ENCODE results near the gene TPR. TPM values are rescaled to one million over a fixed set of nuclear protein-coding genes. Genes with fewer than 3 reads are reported as not detected.
A peak's percentile ranks its signal among the peaks of the same experiment; 100 is the strongest.
"Not testable (repeated sequence)": the region's sequence is repeated elsewhere in the genome, so short reads cannot be mapped to it uniquely, and the experiment has no call there.

TPR gene
- total and polyA plus RNA-seq, 8 donors, result 11.8 to 45.5 (median 29.5) TPM

DNA sequence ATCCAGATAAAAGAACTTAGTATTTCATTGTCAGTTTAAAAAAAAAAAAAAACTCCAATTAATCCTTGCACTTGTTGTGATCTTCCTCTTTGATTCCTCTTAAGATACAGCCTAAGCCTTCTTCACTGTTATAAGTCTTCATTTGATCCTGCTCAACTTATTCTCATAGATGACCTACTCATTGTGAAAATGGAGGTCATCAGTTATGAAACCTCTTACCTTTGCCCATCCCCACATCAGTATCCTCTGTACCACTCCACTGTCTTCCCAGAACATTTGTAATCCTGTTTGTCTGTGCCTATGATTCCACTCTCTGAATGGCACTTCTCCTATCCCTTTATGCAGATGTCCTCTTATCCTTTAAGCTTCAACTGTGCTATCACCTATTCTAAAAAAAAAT, 28.6 kb upstream of the TPR start:
- Histone ChIP-seq H3K36me3 (peaks cover 0 to 41% (median 7%) of the 10 kb centered on the region in 3 donors), H3K27ac (no peak overlapping the region), H3K4me3 (no peak overlapping the region), H3K4me1 (no peaks in the 10 kb centered on the region), H3K27me3 (no peaks in the 10 kb centered on the region), H3K9me3 (no peaks in the 10 kb centered on the region)
- ATAC-seq (no peak), DNase-seq (no peak), FAIRE-seq (no peak)
- TF ChIP-seq, protein P1, sequence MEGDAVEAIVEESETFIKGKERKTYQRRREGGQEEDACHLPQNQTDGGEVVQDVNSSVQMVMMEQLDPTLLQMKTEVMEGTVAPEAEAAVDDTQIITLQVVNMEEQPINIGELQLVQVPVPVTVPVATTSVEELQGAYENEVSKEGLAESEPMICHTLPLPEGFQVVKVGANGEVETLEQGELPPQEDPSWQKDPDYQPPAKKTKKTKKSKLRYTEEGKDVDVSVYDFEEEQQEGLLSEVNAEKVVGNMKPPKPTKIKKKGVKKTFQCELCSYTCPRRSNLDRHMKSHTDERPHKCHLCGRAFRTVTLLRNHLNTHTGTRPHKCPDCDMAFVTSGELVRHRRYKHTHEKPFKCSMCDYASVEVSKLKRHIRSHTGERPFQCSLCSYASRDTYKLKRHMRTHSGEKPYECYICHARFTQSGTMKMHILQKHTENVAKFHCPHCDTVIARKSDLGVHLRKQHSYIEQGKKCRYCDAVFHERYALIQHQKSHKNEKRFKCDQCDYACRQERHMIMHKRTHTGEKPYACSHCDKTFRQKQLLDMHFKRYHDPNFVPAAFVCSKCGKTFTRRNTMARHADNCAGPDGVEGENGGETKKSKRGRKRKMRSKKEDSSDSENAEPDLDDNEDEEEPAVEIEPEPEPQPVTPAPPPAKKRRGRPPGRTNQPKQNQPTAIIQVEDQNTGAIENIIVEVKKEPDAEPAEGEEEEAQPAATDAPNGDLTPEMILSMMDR (IDR thresholded peaks at IDR 0.05), result no peak
- intact Hi-C loops (cut with DNase I), result no loop called here

DNA sequence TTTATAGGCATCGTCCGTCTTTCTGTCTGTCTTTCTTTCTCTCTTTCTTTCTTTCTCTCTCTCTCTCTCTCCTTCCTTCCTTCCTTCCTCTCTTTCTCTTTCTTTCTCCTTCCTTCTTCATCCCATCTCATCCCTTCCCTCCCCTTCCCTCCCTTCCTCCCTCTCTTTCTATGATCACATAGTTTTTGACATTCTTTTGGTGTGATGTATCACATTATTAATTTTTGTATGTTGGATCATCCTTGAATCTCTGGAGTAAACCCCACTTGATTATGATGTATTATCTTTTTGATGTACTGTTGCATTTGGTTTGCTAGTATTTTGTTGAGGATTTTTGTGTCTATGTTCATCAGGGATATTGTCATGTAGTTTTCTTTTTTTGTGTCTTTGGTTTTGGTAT, 26.4 kb upstream of the TPR start:
- H3K27me3 ChIP-seq; H3K27ac ChIP-seq; H3K9me3 ChIP-seq; H3K4me3 ChIP-seq; ATAC-seq; H3K4me1 ChIP-seq; FAIRE-seq; DNase-seq; intact Hi-C loops (cut with DNase I): not testable (repeated sequence)
- H3K36me3 ChIP-seq, result peaks cover 0 to 43% (median 7%) of the 10 kb centered on the region in 3 donors
- 88 to 94% methylated on average over 2 of the region's 2 CpGs for WGBS, 2 donors

DNA sequence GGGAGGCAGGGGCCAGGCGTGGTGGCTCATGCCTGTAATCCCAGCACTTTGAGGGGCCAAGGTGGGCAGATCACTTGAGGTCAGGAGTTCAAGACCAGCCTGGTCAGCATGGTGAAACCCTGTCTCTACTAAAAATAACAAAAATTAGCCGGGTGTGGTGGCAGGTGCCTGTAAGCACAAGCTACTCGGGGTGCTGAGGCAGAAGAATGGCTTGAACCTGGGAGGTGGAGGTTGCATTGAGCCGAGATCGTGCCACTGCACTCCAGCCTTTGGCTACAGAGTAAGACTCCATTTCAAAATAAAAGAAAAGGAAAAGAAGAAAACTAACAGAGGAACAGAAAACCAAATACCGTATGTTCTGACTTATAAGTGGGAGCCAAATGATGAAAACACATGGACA, 17.7 kb upstream of the TPR start:
- peaks cover 0 to 76% (median 23%) of the 10 kb centered on the region in 3 donors for H3K36me3 ChIP-seq
- 92 to 95% methylated on average over 6 of the region's 6 CpGs for WGBS, 2 donors
- H3K4me1 ChIP-seq; H3K27ac ChIP-seq; H3K27me3 ChIP-seq; FAIRE-seq; H3K4me3 ChIP-seq; H3K9me3 ChIP-seq; DNase-seq; intact Hi-C loops (cut with DNase I); ATAC-seq: not testable (repeated sequence)

DNA sequence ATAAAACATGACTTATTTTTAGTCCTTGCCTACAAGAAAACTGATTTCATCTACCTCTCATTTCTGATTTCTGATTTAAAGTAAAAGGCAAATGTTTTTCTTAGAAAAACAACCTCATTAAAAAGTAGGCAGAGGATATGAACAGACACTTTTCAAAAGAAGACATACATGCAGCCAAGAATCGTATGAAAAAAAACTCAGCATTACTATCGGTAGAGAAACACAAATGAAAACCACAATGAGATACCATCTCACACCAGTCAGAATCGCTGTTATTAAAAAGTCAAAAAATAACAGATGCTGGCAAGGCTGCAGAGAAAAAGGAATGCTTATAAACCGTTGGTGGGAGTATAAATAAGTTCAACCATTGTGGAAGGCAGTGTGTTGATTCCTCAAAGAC, 16.8 kb upstream of the TPR start:
- no peak for ATAC-seq
- Histone ChIP-seq H3K27me3 (no peaks in the 10 kb centered on the region), H3K9me3 (no peaks in the 10 kb centered on the region), H3K4me1 (no peaks in the 10 kb centered on the region), H3K27ac (no peak overlapping the region), H3K4me3 (no peak overlapping the region), H3K36me3 (peaks cover 0 to 68% (median 23%) of the 10 kb centered on the region in 3 donors)
- no peak for DNase-seq
- TF ChIP-seq, protein P1 (IDR thresholded peaks at IDR 0.05), result no peak
- WGBS, 2 donors, result 90 to 91% methylated on average over 4 of the region's 4 CpGs
- no peak for FAIRE-seq
- intact Hi-C loops (cut with DNase I), result no loop called here

DNA sequence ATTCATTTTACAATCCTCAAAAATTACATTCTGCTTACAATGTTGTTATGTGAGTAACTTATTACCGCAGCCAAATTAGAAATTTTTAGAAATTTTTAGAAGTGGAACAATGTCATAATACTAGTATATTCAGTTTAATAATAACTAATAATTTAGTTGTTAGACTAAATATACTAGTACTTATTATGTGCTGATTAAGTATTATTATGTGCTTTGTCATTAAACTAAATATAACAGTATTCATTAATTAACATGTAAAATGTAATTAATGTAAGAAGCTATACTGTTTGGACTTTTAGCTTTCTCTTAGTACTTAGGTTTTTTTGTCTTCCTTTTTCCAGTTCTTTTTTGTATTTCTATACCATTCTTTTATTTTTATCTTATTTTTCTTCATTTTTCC, 15.9 kb upstream of the TPR start:
- intact Hi-C loops (cut with DNase I), result no loop called here

DNA sequence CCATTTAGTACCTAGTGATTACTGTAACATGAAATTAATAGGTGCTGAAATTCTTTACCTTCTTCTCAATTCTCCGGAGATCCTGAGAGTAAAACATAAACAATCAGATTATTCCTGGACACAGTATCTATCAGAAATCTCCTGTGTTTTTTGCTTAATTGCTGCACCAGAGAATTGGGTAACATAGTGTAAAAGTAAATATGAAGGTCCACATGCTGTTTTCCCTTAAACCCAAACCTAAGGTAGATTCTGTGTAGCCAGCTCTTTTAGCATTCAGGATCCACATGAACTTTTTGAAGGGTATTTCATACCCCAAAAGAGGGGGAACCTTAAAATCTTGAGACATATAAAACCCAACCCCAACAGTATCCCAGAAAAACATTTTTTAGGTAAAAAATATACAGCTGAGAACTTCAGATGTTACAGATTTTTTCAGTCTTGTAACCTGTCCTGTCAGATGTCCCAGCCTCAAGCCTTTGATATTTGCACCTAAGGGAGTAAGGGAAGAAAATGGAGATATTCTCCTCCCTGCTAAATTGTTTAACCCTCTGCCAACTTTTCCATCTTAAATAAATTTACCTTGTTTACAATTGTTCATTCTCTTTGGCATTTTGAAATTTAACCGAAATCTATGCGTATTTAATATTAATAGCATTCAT, 11.8 kb upstream of the TPR start:
- ATAC-seq (no peak), DNase-seq (no peak), FAIRE-seq (no peak)
- intact Hi-C loops (cut with DNase I), result no loop called here
- H3K9me3 ChIP-seq, result no peaks in the 10 kb centered on the region
- no peak overlapping the region for H3K27ac ChIP-seq
- H3K4me3 ChIP-seq, result no peak overlapping the region
- H3K36me3 ChIP-seq, result peaks cover 0 to 26% (median 8%) of the 10 kb centered on the region in 3 donors
- 77 to 83% methylated on average over 3 of the region's 3 CpGs for WGBS, 2 donors
- no peaks in the 10 kb centered on the region for H3K27me3 ChIP-seq
- TF ChIP-seq, protein P1 (IDR thresholded peaks at IDR 0.05), result no peak
- no peaks in the 10 kb centered on the region for H3K4me1 ChIP-seq

More for the DNA sequence above, 15.9 kb upstream of the TPR start:
- H3K4me1 ChIP-seq, result no peaks in the 10 kb centered on the region
- peaks cover 0 to 60% (median 23%) of the 10 kb centered on the region in 3 donors for H3K36me3 ChIP-seq
- H3K4me3 ChIP-seq, result no peak overlapping the region
- FAIRE-seq (peak; percentile 89), ATAC-seq (no peak), DNase-seq (no peak)
- no peaks in the 10 kb centered on the region for H3K9me3 ChIP-seq
- H3K27me3 ChIP-seq, result no peaks in the 10 kb centered on the region
- WGBS, 2 donors, result 98 to 100% methylated on average over 1 of the region's 1 CpG
- H3K27ac ChIP-seq, result no peak overlapping the region
- TF ChIP-seq, protein P1 (IDR thresholded peaks at IDR 0.05), result no peak

All from pancreas (tissue), 10 donors.